ENCODE data around the gene FAAP100.

GRCh38 chr17:81537856-81538555, 14.1 kb downstream of the FAAP100 start:
- TF ChIP-seq CTCF (IDR thresholded peaks at IDR 0.05) (peak in 1 of 7 experiments; percentile 4), POLR2A (IDR thresholded peaks at IDR 0.05) (peak in 1 of 3 donors; percentile 20)

All from body of pancreas (tissue), 4 donors.